Spleen (tissue), 7 donors: ENCODE data around the gene MTERF1.

Source experiments
- CTCF ChIP-seq, 11 experiments: fragments of 200-600 bp in 7 of 11; fragments of 450-650 bp in 4 of 11; sonication (generic) in 4 of 11; IDR thresholded peaks in 8 of 11; conservative IDR thresholded peaks in 3 of 11; 1 replicate in 7 of 11; 2 replicates in 4 of 11; pipeline versions ENCODE4 v1.4.0 to v1.8.0; 2016 to 2021; ENCODE audit warnings: antibody characterized with exemption in 11 of 11, inconsistent platforms in 4 of 11, mild to moderate bottlenecking in 1 of 11
- POLR2A ChIP-seq, 3 donors: fragments of 450-650 bp; IDR thresholded peaks; one replicate each; pipeline ENCODE4 v1.5.1; 2017; ENCODE audit warnings: antibody characterized with exemption in 3 of 3, mild to moderate bottlenecking in 1 of 3
- donor health status: DM: no; HTN: no; CAD: no; lungs with moderate emphysema.
- donor health status: DM: no; HTN: no; CAD: no.
- donor health status: DM: no; HTN: no; CAD: no.

GRCh38 chr7:91892099-91892705, 11.7 kb upstream of the MTERF1 start:
- TF ChIP-seq CTCF (IDR thresholded peaks at IDR 0.05 in 8 of 11, conservative IDR thresholded peaks at IDR 0.05 in 3 of 11) (no peak), POLR2A (IDR thresholded peaks at IDR 0.05) (no peak)
